Measurements from ENCODE around the gene SUPT3H. TPM values are rescaled to one million over a fixed set of nuclear protein-coding genes. Genes with fewer than 3 reads are reported as not detected.

SUPT3H gene
- total RNA-seq, 1 experiment from 2014 or later: 12.7 TPM

DNA sequence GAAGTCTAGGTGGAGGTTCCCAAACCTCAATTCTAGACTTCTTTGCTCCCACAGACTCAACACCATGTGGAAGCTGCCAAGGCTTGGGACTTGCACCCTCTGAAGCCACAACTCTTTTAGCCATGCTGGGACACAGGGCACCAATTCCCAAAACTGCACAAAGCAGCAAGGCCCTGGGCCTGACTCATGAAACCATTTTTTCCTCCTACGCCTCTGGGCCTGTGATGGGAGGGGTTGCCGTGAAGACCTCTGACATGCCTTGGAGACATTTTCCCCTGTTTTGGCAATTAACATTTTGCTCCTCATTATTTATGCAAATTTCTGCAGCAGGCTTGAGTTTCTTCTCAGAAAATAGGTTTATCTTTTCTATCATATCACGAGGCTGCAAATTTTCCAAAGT, 405.0 kb downstream of the SUPT3H start:
- no peak overlapping the region for H3K27ac Mint-ChIP-seq (ENCODE audit: low read depth, unreplicated experiment)
- intact Hi-C loops (cut with micrococcal nuclease): no loop called here
- POLR2A ChIA-PET: no interaction called here
- H3K36me3 Mint-ChIP-seq (ENCODE audit: insufficient read depth, unreplicated experiment): no peaks in the 10 kb centered on the region
- no TSS peak for BruUV-seq (replicated peaks)
- CTCF ChIA-PET: interaction anchor here (0.6 kb wide), 1 partner anchor 243 kb away, joined by 3 read pairs; no protein-coding TSS in a partner anchor
- peaks cover 5% of the 10 kb centered on the region for H3K4me1 Mint-ChIP-seq (ENCODE audit: insufficient read depth, unreplicated experiment)
- no peak for DNase-seq (ENCODE audit: unreplicated experiment)
- TF ChIP-seq, protein P1, sequence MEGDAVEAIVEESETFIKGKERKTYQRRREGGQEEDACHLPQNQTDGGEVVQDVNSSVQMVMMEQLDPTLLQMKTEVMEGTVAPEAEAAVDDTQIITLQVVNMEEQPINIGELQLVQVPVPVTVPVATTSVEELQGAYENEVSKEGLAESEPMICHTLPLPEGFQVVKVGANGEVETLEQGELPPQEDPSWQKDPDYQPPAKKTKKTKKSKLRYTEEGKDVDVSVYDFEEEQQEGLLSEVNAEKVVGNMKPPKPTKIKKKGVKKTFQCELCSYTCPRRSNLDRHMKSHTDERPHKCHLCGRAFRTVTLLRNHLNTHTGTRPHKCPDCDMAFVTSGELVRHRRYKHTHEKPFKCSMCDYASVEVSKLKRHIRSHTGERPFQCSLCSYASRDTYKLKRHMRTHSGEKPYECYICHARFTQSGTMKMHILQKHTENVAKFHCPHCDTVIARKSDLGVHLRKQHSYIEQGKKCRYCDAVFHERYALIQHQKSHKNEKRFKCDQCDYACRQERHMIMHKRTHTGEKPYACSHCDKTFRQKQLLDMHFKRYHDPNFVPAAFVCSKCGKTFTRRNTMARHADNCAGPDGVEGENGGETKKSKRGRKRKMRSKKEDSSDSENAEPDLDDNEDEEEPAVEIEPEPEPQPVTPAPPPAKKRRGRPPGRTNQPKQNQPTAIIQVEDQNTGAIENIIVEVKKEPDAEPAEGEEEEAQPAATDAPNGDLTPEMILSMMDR (IDR thresholded peaks at IDR 0.05; ENCODE audit: unreplicated experiment): no peak
- no peaks in the 10 kb centered on the region for H3K27me3 Mint-ChIP-seq (ENCODE audit: insufficient read depth, unreplicated experiment)
- peaks cover 6% of the 10 kb centered on the region for H3K9me3 Mint-ChIP-seq (ENCODE audit: unreplicated experiment)
- no peak overlapping the region for H3K4me3 Mint-ChIP-seq (ENCODE audit: unreplicated experiment)

DNA sequence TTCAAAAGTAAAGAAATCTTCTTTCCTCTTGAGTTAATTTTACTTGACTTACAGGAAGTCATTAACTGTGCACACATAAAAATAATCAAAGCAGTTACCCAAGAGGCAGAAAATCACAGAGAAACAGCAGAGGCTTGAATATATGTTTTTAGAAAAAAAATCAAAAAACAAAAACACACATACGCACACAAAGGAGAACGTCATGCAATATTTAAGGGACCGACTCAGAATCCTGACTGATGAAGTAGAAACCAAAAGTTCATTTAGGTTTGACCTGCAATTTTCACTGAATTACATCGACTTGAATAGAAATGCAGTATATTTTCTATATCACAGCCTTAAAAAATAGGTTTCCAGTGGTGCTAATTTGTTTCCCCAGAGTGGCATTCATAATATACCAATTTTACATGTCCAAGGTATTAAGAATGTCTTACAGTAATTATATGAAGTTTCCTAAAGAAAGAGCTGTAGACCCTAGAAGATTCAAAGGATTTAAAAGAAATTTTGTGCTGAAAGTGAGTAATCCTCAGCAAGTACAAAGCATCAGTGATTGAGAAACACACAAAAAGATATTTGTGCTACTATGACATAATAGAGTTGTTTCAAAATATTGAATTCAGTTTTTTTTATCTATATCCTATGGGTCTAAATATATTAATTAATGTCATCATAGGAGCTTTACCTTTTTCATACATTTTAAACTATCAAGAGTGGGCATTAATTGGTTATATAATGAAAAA, 408.1 kb downstream of the SUPT3H start:
- Mint-ChIP-seq H3K4me1 (ENCODE audit: insufficient read depth, unreplicated experiment) (peaks cover 11% of the 10 kb centered on the region), H3K27ac (ENCODE audit: low read depth, unreplicated experiment) (no peak overlapping the region), H3K4me3 (ENCODE audit: unreplicated experiment) (no peak overlapping the region), H3K36me3 (ENCODE audit: insufficient read depth, unreplicated experiment) (no peaks in the 10 kb centered on the region), H3K27me3 (ENCODE audit: insufficient read depth, unreplicated experiment) (no peaks in the 10 kb centered on the region), H3K9me3 (ENCODE audit: unreplicated experiment) (peaks cover 6% of the 10 kb centered on the region)
- no TSS peak for BruUV-seq (replicated peaks)
- intact Hi-C loops (cut with micrococcal nuclease): no loop called here
- ChIA-PET POLR2A (no interaction called here), CTCF (interaction anchor here (1.0 kb wide), 1 partner anchor 494 kb away, joined by 3 read pairs; no protein-coding TSS in a partner anchor)
- DNase-seq (ENCODE audit: unreplicated experiment): no peak
- TF ChIP-seq, protein P1 (IDR thresholded peaks at IDR 0.05; ENCODE audit: unreplicated experiment): no peak

DNA sequence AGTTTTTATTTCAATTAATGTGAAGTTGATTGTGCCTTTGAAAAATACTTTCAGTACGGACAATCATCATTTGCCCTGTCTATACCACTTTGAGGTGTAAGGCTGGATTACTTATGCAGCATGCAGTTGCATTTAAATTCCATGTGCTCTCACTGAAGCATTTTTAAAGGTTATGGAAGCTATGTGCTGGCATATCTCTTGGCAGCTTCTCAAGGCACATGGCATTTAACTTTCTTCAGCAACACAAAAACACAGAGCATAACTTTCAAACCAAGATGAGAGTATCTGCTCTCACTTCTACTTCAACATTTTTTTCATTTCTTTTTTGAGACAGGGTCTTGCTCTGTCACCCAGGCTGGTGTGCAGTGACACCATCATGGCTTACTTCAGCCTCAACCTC, 410.3 kb downstream of the SUPT3H start:
- no peaks in the 10 kb centered on the region for H3K27me3 Mint-ChIP-seq (ENCODE audit: insufficient read depth, unreplicated experiment)
- no TSS peak for BruUV-seq (replicated peaks)
- POLR2A ChIA-PET: no interaction called here

DNA sequence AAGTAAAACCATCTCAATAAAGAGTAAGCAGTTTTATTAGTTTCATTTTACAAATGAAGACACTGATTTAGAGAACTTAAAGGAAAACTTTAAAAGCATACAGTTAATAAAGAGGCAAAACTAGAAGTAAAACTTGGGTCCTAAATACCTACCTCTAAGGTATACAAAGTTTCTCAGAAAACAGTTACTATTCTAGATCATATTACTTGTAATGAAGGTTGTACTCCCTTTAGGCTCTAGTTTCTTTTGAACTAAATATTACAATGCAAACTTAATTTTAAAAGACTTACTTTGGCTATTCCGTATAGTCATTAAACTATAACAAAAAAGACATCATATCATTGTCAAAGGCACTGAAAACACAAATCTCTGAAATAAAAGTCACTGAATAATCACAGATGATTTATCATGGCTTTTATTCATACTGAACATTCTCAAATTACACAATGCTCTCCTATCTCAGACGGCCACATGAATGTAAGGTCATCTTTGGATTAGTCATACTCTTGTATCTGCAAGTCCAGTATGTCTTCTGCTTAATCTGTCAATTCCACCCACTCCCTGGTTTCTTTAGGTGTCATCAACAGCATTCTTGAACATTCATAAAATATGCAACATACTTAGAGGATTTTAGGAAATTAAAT, 411.2 kb downstream of the SUPT3H start:
- TF ChIP-seq, protein P1 (IDR thresholded peaks at IDR 0.05; ENCODE audit: unreplicated experiment): no peak
- intact Hi-C loops (cut with micrococcal nuclease): no loop called here
- peak; percentile 62 for DNase-seq (ENCODE audit: unreplicated experiment)
- POLR2A ChIA-PET: interaction anchor here (0.6 kb wide), 1 partner anchor 10 kb away, joined by 4 read pairs; no protein-coding TSS in a partner anchor
- BruUV-seq (replicated peaks): no TSS peak
- no peak overlapping the region for H3K4me3 Mint-ChIP-seq (ENCODE audit: unreplicated experiment)
- CTCF ChIA-PET: no interaction called here
- no peaks in the 10 kb centered on the region for H3K36me3 Mint-ChIP-seq (ENCODE audit: insufficient read depth, unreplicated experiment)
- peaks cover 11% of the 10 kb centered on the region for H3K4me1 Mint-ChIP-seq (ENCODE audit: insufficient read depth, unreplicated experiment)
- peak overlapping the region; percentile 21 for H3K27ac Mint-ChIP-seq (ENCODE audit: low read depth, unreplicated experiment)
- no peaks in the 10 kb centered on the region for H3K27me3 Mint-ChIP-seq (ENCODE audit: insufficient read depth, unreplicated experiment)
- H3K9me3 Mint-ChIP-seq (ENCODE audit: unreplicated experiment): no peaks in the 10 kb centered on the region

More for the DNA sequence above, 410.3 kb downstream of the SUPT3H start:
- Mint-ChIP-seq H3K36me3 (ENCODE audit: insufficient read depth, unreplicated experiment) (no peaks in the 10 kb centered on the region), H3K27ac (ENCODE audit: low read depth, unreplicated experiment) (no peak overlapping the region), H3K4me3 (ENCODE audit: unreplicated experiment) (no peak overlapping the region), H3K4me1 (ENCODE audit: insufficient read depth, unreplicated experiment) (peaks cover 11% of the 10 kb centered on the region), H3K9me3 (ENCODE audit: unreplicated experiment) (no peaks in the 10 kb centered on the region)
- no peak for DNase-seq (ENCODE audit: unreplicated experiment)
- TF ChIP-seq, protein P1 (IDR thresholded peaks at IDR 0.05; ENCODE audit: unreplicated experiment): no peak
- intact Hi-C loops (cut with micrococcal nuclease): no loop called here
- CTCF ChIA-PET: no interaction called here

Data from MCF 10A (cell line).